GM10266 (cell line): ENCODE data around the gene GPR39.

Source experiments
- DNase-seq: peaks from one replicate; pipeline ENCODE4 v3.0.0; 2012; ENCODE audit errors: extremely low spot score
- TF ChIP-seq, protein P1 (sequence below): IDR thresholded peaks from 2 replicates; pipeline ENCODE4 v1.5.1; 2012; ENCODE audit warnings: mild to moderate bottlenecking, low read depth; ENCODE audit not compliant: control insufficient read depth, insufficient read depth; ENCODE audit errors: missing control alignments

GPR39 gene

DNA sequence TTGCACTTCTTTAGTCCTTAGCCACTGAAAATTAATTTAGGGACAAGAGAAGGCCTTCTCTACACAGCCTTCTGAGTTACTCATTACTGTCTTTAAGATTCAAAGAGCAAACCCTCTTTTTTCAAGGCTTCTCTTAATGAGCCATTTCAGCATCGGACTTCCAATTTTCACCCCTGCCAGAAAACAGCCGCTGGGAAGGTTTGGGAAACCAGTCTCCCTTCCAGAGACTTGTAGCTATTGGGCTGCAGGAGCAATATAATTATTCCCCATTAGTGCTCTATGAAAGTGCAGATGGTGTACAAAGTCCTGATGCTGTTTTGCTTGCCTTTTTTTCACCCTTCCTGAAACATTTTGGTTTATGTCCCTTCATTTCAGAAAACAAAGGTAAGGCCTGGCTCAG, 79.3 kb downstream of the GPR39 start:
- no peak for DNase-seq
- TF ChIP-seq, protein P1, sequence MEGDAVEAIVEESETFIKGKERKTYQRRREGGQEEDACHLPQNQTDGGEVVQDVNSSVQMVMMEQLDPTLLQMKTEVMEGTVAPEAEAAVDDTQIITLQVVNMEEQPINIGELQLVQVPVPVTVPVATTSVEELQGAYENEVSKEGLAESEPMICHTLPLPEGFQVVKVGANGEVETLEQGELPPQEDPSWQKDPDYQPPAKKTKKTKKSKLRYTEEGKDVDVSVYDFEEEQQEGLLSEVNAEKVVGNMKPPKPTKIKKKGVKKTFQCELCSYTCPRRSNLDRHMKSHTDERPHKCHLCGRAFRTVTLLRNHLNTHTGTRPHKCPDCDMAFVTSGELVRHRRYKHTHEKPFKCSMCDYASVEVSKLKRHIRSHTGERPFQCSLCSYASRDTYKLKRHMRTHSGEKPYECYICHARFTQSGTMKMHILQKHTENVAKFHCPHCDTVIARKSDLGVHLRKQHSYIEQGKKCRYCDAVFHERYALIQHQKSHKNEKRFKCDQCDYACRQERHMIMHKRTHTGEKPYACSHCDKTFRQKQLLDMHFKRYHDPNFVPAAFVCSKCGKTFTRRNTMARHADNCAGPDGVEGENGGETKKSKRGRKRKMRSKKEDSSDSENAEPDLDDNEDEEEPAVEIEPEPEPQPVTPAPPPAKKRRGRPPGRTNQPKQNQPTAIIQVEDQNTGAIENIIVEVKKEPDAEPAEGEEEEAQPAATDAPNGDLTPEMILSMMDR = no peak

DNA sequence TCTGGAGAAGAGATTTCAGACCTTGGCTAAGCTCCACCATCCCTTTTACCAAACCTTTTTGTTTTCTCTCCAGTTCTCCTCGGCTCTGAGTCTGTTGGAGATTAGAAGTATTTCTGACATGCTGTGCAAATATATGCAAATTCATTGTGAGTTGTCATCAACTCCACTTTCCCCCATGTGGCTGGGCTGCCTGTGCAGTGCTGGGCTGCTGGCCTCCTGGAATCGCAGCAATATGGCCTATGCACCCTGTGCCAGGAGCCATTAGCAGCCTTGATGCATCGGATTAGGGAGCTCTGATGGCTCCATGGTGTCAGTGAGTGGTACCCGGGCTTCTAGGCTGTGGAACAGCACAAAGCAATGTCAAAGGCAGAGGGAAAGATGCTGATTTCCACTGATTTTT, 80.0 kb downstream of the GPR39 start:
- no peak for DNase-seq
- TF ChIP-seq, protein P1 = no peak

DNA sequence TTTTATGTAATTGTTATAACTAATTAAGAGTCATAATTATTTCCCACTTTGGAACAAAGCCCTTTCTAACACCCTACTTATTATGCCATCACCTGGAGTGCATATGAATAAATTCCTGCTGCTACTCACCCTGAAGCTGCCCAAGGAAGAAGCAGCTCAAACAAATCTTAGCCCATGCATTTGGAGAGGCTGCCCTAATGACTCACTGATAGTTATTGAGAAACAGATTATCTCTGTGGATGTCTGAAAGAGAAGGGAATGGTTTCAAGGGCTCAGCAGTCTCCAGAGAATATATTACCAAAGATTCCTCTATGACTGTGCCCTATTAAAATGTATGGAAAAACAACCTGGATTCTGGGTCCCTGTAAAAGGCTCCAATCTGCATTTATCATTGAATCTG, 81.0 kb downstream of the GPR39 start:
- TF ChIP-seq, protein P1 = no peak
- DNase-seq = no peak

DNA sequence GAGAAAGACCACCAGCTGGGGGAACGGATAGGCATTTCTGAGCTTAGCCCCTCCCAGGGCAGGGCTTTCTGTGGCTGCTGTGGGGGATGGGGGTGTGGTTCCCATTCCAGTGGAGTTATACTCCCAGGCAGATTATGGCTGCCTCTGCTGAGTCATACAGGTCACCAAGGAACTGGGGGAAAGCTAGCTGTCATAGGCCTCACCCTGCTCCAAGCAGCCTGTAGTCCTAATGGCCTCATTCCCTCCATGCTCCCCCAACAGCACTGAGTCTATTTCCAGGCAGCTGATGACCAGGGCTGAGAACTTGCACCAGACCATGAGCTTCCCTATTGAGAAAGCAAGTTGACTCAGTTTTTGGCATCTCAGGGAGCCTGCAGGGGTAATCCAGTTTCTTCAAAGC, 87.1 kb downstream of the GPR39 start:
- DNase-seq = no peak
- TF ChIP-seq, protein P1 = no peak

DNA sequence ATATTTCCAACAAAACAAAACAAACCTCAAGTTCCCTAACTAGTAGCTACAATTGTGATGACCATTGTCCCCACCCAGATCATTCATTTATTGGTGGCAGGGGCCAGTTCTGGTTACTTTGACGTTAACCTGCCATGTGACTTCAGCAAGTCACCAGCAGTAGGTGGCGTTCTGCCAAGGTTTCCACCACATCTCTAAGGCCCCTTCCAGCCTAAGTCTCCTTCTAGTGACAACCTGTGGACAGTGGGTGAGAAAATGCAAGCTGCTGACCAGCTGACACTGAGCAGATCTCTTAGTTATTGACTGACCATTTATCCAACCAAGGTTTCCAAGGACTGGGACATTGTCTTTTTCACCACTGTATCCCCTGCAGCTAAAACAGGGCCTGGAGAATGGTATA, 98.4 kb downstream of the GPR39 start:
- DNase-seq = no peak

DNA sequence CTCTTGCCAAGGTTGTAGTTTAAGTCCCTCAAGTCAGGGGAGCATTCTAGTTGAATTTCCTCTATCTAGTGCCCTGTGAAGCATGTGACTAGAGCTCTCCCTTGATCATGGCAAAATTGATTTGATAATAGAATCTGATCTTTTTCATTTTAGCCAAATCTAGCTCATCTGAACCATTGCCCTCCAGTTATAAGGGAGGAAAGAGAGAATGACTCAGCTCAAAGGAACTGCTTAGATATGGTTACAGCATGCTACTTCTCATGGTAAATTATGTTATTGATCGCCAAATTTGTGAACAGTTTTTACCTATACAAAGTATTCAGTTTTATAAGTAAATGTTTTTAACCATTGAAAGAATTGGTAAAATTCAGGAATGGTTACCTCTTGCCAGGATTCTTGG, 100.8 kb downstream of the GPR39 start:
- no peak for DNase-seq

More for the DNA sequence above, 98.4 kb downstream of the GPR39 start:
- TF ChIP-seq, protein P1 = no peak

DNA sequence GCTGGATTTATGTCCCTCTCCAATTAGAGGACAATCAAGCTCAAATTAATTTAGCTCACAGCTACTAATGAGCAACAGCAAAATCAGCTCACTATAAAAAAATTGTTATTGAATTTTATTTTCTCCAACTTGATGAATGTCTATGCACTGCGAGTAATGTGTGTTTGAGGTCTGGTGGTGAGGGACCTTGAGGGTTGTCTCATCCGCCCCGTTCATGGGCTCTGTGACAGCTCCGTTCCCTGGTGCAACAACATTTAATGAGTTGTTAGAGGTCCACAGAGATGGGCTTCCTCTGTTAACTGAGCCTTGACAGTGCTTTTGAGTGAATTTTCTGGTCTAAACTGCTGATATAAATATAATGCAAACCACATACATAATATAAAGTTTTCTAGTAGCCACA, 101.7 kb downstream of the GPR39 start:
- no peak for DNase-seq
- TF ChIP-seq, protein P1 = no peak

More for the DNA sequence above, 100.8 kb downstream of the GPR39 start:
- TF ChIP-seq, protein P1 = no peak
